Astrocyte of the cerebellum (primary cell): ENCODE results near the gene FBXO38.
A peak's percentile ranks its signal among the peaks of the same experiment; 100 is the strongest.

Experiments
- DNase-seq: peaks from one replicate; pipeline ENCODE4 v3.0.0-alpha.2; 2011; ENCODE audit warnings: low read depth
- H3K4me3 ChIP-seq: 2 replicates; pipeline ENCODE4 v1.5.1; 2011; ENCODE audit warnings: mild to moderate bottlenecking, low read depth, low read length, moderate library complexity
- CTCF ChIP-seq: IDR thresholded peaks from 2 replicates; pipeline ENCODE4 v1.5.1; 2012; ENCODE audit warnings: low read length, low read depth, moderate library complexity, mild to moderate bottlenecking; ENCODE audit errors: missing control alignments
- in situ Hi-C: cut with HindIII; loops from 2 replicates; pipeline ENCODE4 v1.10.0; 2017; ENCODE audit warnings: low sequenced_read_pairs

The FBXO38 gene

GRCh38 chr5:148445578-148445977, 61.8 kb downstream of the FBXO38 start:
- no peak for DNase-seq
- in situ Hi-C loops: loop anchor here (5.0 to 25.0 kb wide), 4 partner anchors 53 to 667 kb away; no protein-coding TSS in a partner anchor
- no peak overlapping the region for H3K4me3 ChIP-seq
- TF ChIP-seq CTCF: no peak

GRCh38 chr5:148446611-148447010, 62.9 kb downstream of the FBXO38 start:
- no peak for DNase-seq
- TF ChIP-seq CTCF: no peak
- no peak overlapping the region for H3K4me3 ChIP-seq
- in situ Hi-C loops: loop anchor here (5.0 to 25.0 kb wide), 4 partner anchors 54 to 666 kb away; no protein-coding TSS in a partner anchor

GRCh38 chr5:148452499-148453193, 68.9 kb downstream of the FBXO38 start:
- in situ Hi-C loops: no loop called here
- H3K4me3 ChIP-seq: no peak overlapping the region
- TF ChIP-seq CTCF: no peak

GRCh38 chr5:148454576-148454975, 70.8 kb downstream of the FBXO38 start:
- TF ChIP-seq CTCF: no peak
- H3K4me3 ChIP-seq: no peak overlapping the region
- in situ Hi-C loops: no loop called here
- no peak for DNase-seq

More at GRCh38 chr5:148452499-148453193, 68.9 kb downstream of the FBXO38 start:
- DNase-seq: no peak

GRCh38 chr5:148455185-148455584, 71.4 kb downstream of the FBXO38 start:
- DNase-seq: no peak
- H3K4me3 ChIP-seq: no peak overlapping the region
- no peak for TF ChIP-seq CTCF
- in situ Hi-C loops: no loop called here

- no peak overlapping the region for H3K4me3 ChIP-seq
- in situ Hi-C loops: no loop called here
- peak; percentile 36 for TF ChIP-seq CTCF
- DNase-seq: no peak
Observed at GRCh38 chr5:148457183-148457620, 73.4 kb downstream of the FBXO38 start.
